Right atrium auricular region (tissue), 2 donors: ENCODE data around the gene SARDH. TPM values are rescaled to one million over a fixed set of nuclear protein-coding genes. Genes with fewer than 3 reads are reported as not detected.
A peak's percentile ranks its signal among the peaks of the same experiment; 100 is the strongest.

Experiments
- DNase-seq: peaks from one replicate; pipeline ENCODE4 v3.0.0-alpha.2; 2019; ENCODE audit warnings: low spot score
- H3K27ac ChIP-seq, 2 donors: fragments of 200-600 bp; sonication (generic); 1 replicate in 1 of 2; 2 replicates in 1 of 2; pipeline ENCODE4 v1.5.1; 2016 to 2019
- H3K27me3 ChIP-seq, 2 donors: fragments of 200-600 bp; sonication (generic); one replicate each; pipeline versions ENCODE4 v1.5.1 to v1.6.0; 2017 to 2019
- H3K36me3 ChIP-seq: fragments of 200-600 bp; sonication (generic); one replicate; pipeline ENCODE4 v1.5.1; 2016
- H3K4me1 ChIP-seq, 2 donors: fragments of 200-600 bp; sonication (generic); one replicate each; pipeline versions ENCODE4 v1.5.1 to v1.6.0; 2017 to 2019
- H3K4me3 ChIP-seq, 2 donors: fragments of 200-600 bp; sonication (generic); 1 replicate in 1 of 2; 2 replicates in 1 of 2; pipeline ENCODE4 v1.5.1; 2017 to 2019; ENCODE audit warnings: mild to moderate bottlenecking in 1 of 2, moderate library complexity in 1 of 2
- H3K9me3 ChIP-seq, 2 donors: fragments of 200-600 bp; sonication (generic); one replicate each; pipeline ENCODE4 v1.5.1; 2019
- total RNA-seq, 2 donors: library from RNA; depleted of rRNA; stranded (reverse); fragments of >200 nt; gene quantifications; one replicate each; pipeline ENCODE4 v1.1.0, GENCODE V29; 2016
- TF ChIP-seq, protein P1 (sequence below), 2 donors: fragments of 200-600 bp; sonication (generic); IDR thresholded peaks; one replicate each; pipeline ENCODE4 v1.5.1; 2019; ENCODE audit warnings: antibody characterized with exemption in 2 of 2

Gene SARDH
- total RNA-seq, 2 donors from 2014 or later = 0.63 to 0.94 TPM

DNA sequence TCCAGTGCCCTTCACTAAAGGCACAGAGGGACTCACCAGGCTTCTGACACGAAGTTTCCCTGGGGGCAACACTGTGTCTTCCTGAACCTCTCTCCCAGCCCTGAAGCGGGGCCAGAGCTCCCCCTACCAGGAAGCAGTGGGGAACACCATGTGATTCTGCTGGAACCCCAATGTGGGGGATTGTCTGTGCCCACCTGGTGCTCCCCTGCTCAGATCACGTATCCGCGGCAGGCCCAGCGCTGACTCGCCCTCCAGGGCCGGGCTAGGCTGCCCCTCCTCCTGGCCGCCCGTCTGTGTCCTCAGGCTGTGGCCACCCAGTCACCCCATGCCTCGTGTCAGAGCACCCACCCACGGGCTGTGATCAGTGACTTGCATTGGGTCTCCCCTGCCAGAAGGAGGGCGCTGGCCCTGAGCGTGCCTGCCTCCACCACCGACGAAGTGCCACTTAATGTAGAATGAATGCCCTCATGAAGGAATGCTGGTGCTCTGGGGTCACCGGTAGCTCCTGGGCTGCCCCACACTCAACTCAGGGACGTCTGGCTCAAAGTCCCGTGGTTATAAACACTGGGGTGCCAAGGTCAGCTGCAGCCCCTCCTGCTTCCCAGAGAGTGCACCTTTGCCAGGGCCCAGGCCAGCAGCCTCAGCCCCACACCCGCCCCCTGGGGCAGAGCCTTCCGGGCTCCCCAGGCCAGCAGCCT lies 22.1 kb downstream of the SARDH start:
- Histone ChIP-seq H3K4me1 (peaks cover 0 to 27% of the 10 kb centered on the region in 2 donors), H3K36me3 (no peaks in the 10 kb centered on the region), H3K4me3 (no peak overlapping the region), H3K9me3 (no peaks in the 10 kb centered on the region), H3K27me3 (no peaks in the 10 kb centered on the region), H3K27ac (peak overlapping the region in 1 of 2 donors; percentile 30)
- TF ChIP-seq, protein P1, sequence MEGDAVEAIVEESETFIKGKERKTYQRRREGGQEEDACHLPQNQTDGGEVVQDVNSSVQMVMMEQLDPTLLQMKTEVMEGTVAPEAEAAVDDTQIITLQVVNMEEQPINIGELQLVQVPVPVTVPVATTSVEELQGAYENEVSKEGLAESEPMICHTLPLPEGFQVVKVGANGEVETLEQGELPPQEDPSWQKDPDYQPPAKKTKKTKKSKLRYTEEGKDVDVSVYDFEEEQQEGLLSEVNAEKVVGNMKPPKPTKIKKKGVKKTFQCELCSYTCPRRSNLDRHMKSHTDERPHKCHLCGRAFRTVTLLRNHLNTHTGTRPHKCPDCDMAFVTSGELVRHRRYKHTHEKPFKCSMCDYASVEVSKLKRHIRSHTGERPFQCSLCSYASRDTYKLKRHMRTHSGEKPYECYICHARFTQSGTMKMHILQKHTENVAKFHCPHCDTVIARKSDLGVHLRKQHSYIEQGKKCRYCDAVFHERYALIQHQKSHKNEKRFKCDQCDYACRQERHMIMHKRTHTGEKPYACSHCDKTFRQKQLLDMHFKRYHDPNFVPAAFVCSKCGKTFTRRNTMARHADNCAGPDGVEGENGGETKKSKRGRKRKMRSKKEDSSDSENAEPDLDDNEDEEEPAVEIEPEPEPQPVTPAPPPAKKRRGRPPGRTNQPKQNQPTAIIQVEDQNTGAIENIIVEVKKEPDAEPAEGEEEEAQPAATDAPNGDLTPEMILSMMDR (IDR thresholded peaks at IDR 0.05) = peak in 1 of 2 donors; percentile 59
- no peak for DNase-seq

DNA sequence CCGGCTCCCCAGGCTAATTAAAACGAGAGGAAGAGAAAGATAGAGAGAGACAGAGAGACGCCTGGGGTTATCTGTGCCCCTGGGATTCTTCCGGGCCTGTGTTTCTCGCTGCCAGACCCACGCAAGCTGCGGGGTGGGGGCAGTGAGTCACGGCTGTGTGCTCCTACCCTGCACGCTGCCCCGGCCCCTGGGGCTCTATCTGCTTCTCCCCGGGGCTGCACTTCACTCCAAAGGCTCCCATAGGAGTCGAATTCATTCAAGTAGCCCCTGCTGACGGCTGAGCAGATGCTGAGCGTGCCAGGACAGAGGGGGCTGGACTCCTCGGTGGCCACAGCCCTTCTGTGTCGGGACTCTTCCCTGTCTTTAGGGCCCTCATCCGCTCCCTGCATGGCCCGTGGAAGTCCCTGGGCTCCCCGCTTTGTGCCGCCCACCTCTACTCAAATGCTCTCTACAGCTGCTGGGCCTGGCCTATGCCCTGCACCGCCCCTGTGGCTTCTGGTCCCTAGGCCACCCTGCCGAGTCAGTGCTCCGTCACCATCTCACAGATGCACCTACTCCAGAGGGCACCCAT lies 22.8 kb downstream of the SARDH start:
- Histone ChIP-seq H3K27me3 (no peaks in the 10 kb centered on the region), H3K4me3 (no peak overlapping the region), H3K9me3 (no peaks in the 10 kb centered on the region), H3K36me3 (no peaks in the 10 kb centered on the region), H3K4me1 (peaks cover 0 to 28% of the 10 kb centered on the region in 2 donors), H3K27ac (peak overlapping the region in 1 of 2 donors; percentile 30)
- peak; percentile 72 for DNase-seq
- TF ChIP-seq, protein P1 (IDR thresholded peaks at IDR 0.05) = no peak

DNA sequence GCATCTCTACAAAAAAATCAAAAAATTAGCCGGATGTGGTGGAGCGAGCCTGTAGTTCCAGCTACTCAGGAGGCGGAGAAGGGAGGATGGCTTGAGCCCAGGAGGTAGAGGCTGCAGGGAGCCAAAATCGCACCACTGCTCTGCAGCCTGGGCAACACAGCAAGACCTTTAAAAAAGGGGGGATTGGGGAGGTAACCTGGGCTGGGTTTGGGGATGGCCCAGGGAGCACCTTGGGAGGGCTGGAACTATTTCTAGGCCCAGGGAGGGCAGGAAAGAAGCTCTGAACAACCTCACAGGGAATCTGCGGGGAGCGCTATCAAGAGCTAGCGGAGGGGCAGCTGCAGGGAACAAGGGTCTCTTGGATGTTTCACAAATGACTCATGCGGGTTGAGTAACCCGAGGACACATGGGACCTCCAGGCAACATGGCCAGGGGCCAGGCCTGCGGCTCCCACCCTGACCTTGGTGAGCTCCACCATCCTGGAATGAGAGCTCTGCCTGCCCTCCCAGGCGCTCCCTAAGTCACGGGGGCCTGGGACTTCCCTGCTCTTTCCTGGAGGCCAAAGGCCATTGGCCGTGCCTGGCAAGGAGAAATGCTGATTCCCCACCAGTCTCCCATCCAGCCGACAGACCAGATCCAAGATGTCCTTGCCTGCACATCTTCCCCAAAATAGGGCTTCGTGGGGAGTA lies 23.4 kb downstream of the SARDH start:
- TF ChIP-seq, protein P1 (IDR thresholded peaks at IDR 0.05) = no peak
- H3K9me3 ChIP-seq = no peaks in the 10 kb centered on the region
- peaks cover 0 to 28% of the 10 kb centered on the region in 2 donors for H3K4me1 ChIP-seq
- peak overlapping the region in 1 of 2 donors; percentile 30 for H3K27ac ChIP-seq
- H3K27me3 ChIP-seq = no peaks in the 10 kb centered on the region
- peak; percentile 90 for DNase-seq
- H3K36me3 ChIP-seq = no peaks in the 10 kb centered on the region
- H3K4me3 ChIP-seq = no peak overlapping the region

DNA sequence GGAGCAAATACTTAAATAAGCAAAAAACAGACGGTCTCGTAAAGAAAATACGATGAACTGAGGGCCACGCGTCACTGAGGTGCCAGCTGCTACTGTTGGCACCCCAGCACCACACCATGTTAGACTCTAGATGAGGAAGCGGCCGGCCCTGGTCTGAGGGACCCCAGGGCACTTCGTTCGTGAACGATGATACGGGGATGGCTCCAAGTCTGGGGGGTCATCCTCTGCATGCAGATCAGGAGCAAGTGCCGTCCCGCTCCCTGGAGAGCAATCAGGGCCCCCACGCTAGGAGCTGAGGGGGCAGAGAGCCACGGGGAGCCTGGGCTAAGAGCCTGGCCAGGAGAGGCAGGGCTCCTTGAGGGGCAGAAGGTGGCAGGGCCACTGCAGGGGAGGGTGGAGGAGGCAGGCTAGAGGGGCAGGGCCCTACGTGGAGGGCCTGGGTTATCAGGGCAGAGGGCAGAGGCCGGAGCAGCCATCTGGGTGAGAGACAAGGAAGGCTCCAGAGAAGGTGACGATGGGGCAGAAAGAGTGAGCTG lies 24.1 kb downstream of the SARDH start:
- Histone ChIP-seq H3K27ac (peak overlapping the region in 1 of 2 donors; percentile 30), H3K9me3 (no peaks in the 10 kb centered on the region), H3K4me1 (peaks cover 0 to 28% of the 10 kb centered on the region in 2 donors), H3K4me3 (no peak overlapping the region), H3K36me3 (no peaks in the 10 kb centered on the region), H3K27me3 (no peaks in the 10 kb centered on the region)
- TF ChIP-seq, protein P1 (IDR thresholded peaks at IDR 0.05) = no peak
- DNase-seq = no peak

DNA sequence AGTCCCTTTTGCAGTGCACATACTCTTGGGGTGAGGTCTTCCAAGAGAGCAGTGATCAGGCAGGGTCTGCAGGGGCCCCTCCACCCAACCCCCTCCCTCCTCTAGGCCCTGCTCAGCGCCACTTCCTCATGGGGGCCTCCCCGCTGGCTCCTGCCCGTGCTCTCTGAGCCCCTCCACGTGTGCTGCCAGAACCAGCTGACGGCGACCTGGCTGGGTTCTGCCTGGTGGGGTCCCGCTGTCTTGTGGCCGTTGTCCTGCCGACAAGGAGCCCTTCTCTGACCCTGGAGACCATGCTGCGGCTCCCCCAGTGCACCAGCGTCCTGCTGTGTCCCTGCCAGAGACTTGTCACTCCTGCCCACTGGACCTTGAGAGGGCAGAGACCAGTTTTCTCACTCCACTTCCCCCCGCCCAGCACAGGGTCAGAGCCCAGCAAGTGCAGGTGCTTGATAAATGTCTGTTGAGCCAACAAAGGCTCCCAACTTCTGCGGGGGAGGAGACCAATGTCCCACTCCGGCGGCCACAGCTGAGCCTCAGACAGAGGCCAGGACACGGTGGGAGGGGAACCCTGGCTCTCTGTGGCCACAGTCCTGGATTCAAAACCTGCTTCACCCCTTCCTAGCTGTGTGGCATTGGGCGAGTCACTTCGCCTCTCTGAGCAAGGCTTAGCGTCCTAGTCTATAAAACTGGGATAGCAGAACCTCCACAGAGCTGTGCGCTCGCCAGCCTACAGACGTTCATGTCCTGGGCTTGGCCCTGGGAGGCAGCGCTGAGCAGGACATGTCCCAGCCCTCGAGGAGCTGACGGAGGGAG lies 24.8 kb downstream of the SARDH start:
- Histone ChIP-seq H3K27me3 (no peaks in the 10 kb centered on the region), H3K27ac (no peak overlapping the region), H3K36me3 (no peaks in the 10 kb centered on the region), H3K9me3 (no peaks in the 10 kb centered on the region), H3K4me3 (no peak overlapping the region), H3K4me1 (peaks cover 0 to 28% of the 10 kb centered on the region in 2 donors)
- TF ChIP-seq, protein P1 (IDR thresholded peaks at IDR 0.05) = no peak
- DNase-seq = no peak
